ENCODE measurements around the gene APLP1. TPM values are rescaled to one million over a fixed set of nuclear protein-coding genes. Genes with fewer than 3 reads are reported as not detected.

APLP1 gene
- total RNA-seq, 6 experiments from 2014 or later: 24.3 to 39.7 (median 38.1) TPM

DNA sequence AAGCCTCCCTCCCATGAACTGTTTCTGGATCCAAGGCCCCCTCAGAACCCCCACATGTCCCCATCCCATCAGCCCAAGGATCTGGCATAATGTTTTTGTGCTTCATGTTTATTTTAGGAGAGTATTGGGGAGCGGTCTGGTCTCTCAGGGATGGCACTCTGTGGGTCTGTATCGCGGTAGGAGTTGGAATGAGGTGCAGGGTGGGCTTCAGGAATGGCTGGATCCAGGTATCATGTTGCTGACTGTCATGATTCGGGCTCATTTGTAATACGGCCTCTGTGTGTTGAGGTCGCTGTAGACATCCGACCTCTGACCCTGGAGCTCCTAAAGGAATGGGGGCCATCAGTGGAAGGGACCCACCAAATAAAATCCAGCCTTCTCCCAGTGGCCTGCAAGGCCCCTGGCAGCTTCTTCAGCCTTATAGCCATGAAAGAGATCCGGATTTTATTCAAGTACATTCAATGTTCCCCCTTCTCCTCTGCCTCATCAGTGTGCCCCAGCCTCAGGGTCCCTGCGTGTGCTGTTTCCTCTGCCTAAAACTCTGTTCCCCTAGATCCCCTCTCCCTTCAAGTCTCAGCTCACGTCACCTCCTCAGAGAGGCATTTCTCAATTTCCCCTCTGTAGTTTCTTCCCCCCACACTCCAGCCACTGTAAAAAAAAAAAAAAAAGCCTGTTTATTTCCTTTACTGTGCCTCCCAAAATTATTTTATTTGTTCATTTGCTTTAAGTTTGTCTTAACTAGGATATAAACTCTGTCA lies 36.1 kb downstream of the APLP1 start:
- Mint-ChIP-seq H3K27me3 (ENCODE audit: insufficient read depth) (peaks cover 2% of the 10 kb centered on the region; the same call in 1 of the 2 replicates), H3K4me3 (no peak overlapping the region)

DNA sequence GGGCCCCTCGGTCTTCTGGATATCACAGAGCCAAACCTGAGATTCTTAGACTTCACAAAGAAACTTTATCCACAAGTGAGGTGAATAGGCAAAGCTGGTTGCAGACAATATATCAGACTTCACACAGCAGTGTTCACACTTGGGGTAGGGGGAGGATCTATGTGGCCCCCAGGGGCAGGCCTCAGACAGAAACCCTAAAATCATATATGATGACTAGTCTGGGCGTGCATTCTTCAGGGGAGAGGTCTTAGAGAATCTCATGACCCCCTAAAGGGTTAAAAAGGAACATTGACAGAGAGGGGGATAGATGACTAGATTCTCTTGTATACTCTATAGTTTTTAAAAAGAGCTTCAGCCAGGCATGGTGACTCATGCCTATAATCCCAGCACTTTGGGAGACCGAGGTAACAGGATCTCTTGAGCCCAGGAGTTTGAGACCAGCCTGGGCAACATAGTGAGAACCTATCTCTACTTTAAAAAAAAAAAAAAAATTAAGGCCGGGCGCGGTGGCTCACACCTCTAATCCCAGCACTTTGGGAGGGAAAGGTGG lies 36.9 kb downstream of the APLP1 start:
- no peak overlapping the region for H3K27ac Mint-ChIP-seq
- peaks cover 2% of the 10 kb centered on the region; the same call in 1 of the 2 replicates for H3K27me3 Mint-ChIP-seq (ENCODE audit: insufficient read depth)
- DNase-seq: no peak
- peaks cover 55% of the 10 kb centered on the region for H3K4me1 Mint-ChIP-seq (ENCODE audit: low read depth)
- no peaks in the 10 kb centered on the region for H3K36me3 Mint-ChIP-seq (ENCODE audit: low read depth)
- TF ChIP-seq, protein P1, sequence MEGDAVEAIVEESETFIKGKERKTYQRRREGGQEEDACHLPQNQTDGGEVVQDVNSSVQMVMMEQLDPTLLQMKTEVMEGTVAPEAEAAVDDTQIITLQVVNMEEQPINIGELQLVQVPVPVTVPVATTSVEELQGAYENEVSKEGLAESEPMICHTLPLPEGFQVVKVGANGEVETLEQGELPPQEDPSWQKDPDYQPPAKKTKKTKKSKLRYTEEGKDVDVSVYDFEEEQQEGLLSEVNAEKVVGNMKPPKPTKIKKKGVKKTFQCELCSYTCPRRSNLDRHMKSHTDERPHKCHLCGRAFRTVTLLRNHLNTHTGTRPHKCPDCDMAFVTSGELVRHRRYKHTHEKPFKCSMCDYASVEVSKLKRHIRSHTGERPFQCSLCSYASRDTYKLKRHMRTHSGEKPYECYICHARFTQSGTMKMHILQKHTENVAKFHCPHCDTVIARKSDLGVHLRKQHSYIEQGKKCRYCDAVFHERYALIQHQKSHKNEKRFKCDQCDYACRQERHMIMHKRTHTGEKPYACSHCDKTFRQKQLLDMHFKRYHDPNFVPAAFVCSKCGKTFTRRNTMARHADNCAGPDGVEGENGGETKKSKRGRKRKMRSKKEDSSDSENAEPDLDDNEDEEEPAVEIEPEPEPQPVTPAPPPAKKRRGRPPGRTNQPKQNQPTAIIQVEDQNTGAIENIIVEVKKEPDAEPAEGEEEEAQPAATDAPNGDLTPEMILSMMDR (IDR thresholded peaks at IDR 0.05): no peak
- H3K4me3 Mint-ChIP-seq: no peak overlapping the region
- H3K9me3 Mint-ChIP-seq: no peaks in the 10 kb centered on the region

More for the DNA sequence above, 36.1 kb downstream of the APLP1 start:
- no peak for DNase-seq
- Mint-ChIP-seq H3K4me1 (ENCODE audit: low read depth) (peaks cover 55% of the 10 kb centered on the region), H3K36me3 (ENCODE audit: low read depth) (no peaks in the 10 kb centered on the region), H3K9me3 (no peaks in the 10 kb centered on the region), H3K27ac (no peak overlapping the region)
- TF ChIP-seq, protein P1 (IDR thresholded peaks at IDR 0.05): no peak

DNA sequence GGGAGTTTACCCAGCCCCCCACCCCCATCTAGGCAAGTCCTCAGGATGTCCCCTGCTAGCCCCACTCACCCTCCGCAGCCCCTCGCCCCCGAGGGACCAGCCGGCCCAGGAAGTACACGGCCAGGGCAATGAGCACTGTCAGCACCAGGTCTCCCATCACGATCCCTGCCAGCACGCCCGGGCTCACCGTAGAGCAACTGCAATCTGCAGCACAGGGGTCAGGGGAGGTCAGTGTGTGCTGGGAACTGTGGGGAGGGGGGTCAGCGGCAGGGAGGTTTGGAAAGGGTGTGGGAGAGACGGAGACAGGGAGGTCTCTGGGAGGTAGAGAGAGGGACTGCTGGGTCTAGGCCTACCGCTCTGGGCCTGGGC lies 39.0 kb downstream of the APLP1 start:
- Mint-ChIP-seq H3K36me3 (ENCODE audit: low read depth) (no peaks in the 10 kb centered on the region), H3K4me3 (no peak overlapping the region), H3K27ac (no peak overlapping the region), H3K4me1 (ENCODE audit: low read depth) (peaks cover 44% of the 10 kb centered on the region), H3K27me3 (ENCODE audit: insufficient read depth) (peaks cover 2% of the 10 kb centered on the region; the same call in 1 of the 2 replicates), H3K9me3 (no peaks in the 10 kb centered on the region)
- TF ChIP-seq, protein P1 (IDR thresholded peaks at IDR 0.05): no peak
- DNase-seq: no peak

DNA sequence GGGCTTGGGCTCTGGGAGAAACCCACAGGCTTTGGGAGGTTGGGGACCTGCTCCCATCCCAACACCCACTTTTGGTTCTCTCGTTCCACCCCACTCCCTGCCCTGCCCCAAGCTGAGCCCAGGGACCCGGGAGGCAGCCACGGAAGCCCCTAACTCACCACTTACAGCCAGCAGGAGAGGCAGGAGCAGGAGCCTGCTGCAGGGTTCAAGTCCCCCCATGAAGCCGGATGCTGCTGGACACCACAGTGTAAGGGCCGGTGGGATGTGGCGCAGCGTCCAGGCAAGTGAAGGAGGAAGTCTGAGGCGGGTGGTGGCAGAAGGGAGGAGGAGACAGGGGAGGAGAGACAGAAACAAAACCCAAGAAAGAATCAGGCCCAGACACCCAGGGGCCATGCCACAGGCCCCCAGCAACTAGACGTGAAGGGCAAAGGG lies 39.7 kb downstream of the APLP1 start, which contains the start of gene TYROBP:
TSS of gene TYROBP (minus strand) at position 286 of the 432 bp plus-strand sequence. CDS start at position 219, 67 bp downstream.
- Mint-ChIP-seq H3K4me1 (ENCODE audit: low read depth) (peaks cover 37% of the 10 kb centered on the region), H3K4me3 (no peak within 1 kb of the TSS), H3K27ac (no peak within 1 kb of the TSS), H3K36me3 (ENCODE audit: low read depth) (no peaks in the 10 kb centered on the region), H3K27me3 (ENCODE audit: insufficient read depth) (peaks cover 2% of the 10 kb centered on the region; the same call in 1 of the 2 replicates), H3K9me3 (no peaks in the 10 kb centered on the region)
- DNase-seq: no peak
- TF ChIP-seq, protein P1 (IDR thresholded peaks at IDR 0.05): no peak

DNA sequence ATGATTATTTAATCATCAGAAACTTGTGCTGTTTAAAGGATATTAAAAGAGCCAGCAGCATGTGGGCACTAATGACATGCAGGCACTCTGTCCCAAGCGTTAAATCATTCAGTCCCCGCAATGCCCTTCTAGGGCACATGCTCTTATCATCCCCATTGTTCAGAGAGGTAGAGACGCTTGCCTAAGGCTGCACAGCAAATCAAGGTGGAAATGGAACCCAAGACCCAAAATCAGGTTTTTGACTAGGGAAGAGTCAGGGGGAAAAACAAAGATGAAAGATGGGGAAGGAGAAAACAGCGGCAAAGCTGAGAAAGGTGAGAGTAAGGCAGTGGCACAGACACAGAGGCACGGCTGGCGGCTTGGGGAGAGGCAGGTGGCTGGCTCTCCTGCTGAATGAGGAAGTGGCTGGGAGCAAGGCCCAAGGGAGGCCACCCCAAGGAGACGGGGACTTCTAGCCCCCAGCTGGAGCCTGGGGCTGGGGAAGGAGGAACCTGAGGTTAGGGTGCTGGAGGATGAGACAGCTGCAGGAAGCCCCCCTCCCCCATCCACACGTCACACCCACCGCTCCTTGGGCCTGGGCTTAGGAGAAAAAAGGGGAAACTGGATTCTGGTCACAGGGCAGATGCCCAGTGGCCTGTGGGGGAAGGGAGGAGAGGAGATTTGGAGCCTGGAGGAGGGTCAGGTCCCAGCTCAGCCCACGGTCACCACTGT lies 40.8 kb downstream of the APLP1 start:
- peaks cover 36% of the 10 kb centered on the region for H3K4me1 Mint-ChIP-seq (ENCODE audit: low read depth)
- H3K9me3 Mint-ChIP-seq: no peaks in the 10 kb centered on the region
- no peaks in the 10 kb centered on the region for H3K27me3 Mint-ChIP-seq (ENCODE audit: insufficient read depth)
- DNase-seq: no peak
- H3K36me3 Mint-ChIP-seq (ENCODE audit: low read depth): no peaks in the 10 kb centered on the region
- H3K27ac Mint-ChIP-seq: no peak overlapping the region
- H3K4me3 Mint-ChIP-seq: no peak overlapping the region
- TF ChIP-seq, protein P1 (IDR thresholded peaks at IDR 0.05): no peak
